A673 (cell line): ENCODE measurements around the gene EIF2S1.

Experiments
- EZH2 ChIP-seq: fragments of 200-600 bp; sonication (generic); IDR thresholded peaks from 2 replicates; pipeline ENCODE4 v1.6.1; 2017; ENCODE audit warnings: borderline replicate concordance, low read depth, mild to moderate bottlenecking, mixed read lengths, antibody characterized with exemption, low read length; ENCODE audit not compliant: poor library complexity, severe bottlenecking
- TF ChIP-seq, protein P1 (sequence below): fragments of 300-800, 200-600 bp; sonication (generic); conservative IDR thresholded peaks from 2 replicates; pipeline ENCODE4 v1.5.1; 2017; ENCODE audit warnings: low read depth, mild to moderate bottlenecking, antibody characterized with exemption, low read length, moderate library complexity, mixed read lengths

- TF ChIP-seq, protein P1, sequence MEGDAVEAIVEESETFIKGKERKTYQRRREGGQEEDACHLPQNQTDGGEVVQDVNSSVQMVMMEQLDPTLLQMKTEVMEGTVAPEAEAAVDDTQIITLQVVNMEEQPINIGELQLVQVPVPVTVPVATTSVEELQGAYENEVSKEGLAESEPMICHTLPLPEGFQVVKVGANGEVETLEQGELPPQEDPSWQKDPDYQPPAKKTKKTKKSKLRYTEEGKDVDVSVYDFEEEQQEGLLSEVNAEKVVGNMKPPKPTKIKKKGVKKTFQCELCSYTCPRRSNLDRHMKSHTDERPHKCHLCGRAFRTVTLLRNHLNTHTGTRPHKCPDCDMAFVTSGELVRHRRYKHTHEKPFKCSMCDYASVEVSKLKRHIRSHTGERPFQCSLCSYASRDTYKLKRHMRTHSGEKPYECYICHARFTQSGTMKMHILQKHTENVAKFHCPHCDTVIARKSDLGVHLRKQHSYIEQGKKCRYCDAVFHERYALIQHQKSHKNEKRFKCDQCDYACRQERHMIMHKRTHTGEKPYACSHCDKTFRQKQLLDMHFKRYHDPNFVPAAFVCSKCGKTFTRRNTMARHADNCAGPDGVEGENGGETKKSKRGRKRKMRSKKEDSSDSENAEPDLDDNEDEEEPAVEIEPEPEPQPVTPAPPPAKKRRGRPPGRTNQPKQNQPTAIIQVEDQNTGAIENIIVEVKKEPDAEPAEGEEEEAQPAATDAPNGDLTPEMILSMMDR = no peak
- no peak for TF ChIP-seq EZH2
Observed at GRCh38 chr14:67343601-67344230, 16.4 kb upstream of the EIF2S1 start.
